GM18858 (cell line): ENCODE data around the gene SEPTIN5.

Experiments used
- ATAC-seq: cut with Tn5 transposase; IDR thresholded peaks from one replicate; pipeline ENCODE4 v1.9.1; 2021; ENCODE audit not compliant: unreplicated experiment

SEPTIN5 gene

DNA sequence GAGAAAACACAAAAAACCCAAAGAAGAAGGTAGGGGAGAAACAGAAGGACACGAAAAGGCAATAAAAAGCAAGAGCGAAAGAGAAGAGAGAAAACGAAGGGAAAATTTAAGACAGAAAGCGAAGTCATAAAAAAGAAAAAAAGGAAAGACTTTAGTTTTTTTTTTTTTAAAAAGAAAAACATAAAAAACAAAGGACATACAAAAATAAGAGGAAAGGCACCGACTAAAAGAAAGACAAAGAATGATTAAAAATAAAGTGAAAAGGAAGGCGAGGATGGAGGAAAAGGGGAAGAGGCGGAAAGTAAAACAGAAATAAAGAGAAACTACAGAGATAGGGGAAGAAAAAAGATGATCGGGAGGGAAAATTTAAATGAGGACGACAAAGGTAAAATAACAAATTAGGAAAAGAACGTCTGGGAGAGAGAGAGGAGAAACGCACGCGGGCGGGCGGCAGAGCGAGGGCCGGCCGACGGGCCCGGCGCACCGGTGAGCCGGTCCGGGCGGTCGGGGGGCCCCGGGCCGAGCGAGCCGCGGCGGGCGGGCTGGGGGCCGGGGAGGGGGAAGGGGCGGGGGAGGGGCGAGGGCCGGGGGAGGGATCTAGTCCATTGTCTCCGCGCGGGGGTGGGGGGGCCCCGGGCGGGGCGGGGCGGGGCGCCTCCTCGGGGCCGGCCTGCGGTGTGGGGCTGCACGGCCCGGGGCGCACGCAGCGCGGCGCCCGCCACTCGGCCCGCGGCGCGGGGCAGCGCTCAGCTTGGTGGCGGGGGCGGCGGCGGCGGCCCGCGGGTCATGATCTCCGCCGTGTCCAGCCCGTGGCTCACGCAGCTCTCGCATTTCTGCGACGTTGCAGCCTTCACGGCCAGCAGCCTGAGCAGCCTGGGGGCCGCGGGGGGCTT lies 46.0 kb downstream of the SEPTIN5 start, which contains the start of gene TBX1:
Gene TBX1 (plus strand): TSS at position 721 of the 893 bp plus-strand sequence. CDS start 66 bp downstream, at position 787.
- no peak for ATAC-seq

DNA sequence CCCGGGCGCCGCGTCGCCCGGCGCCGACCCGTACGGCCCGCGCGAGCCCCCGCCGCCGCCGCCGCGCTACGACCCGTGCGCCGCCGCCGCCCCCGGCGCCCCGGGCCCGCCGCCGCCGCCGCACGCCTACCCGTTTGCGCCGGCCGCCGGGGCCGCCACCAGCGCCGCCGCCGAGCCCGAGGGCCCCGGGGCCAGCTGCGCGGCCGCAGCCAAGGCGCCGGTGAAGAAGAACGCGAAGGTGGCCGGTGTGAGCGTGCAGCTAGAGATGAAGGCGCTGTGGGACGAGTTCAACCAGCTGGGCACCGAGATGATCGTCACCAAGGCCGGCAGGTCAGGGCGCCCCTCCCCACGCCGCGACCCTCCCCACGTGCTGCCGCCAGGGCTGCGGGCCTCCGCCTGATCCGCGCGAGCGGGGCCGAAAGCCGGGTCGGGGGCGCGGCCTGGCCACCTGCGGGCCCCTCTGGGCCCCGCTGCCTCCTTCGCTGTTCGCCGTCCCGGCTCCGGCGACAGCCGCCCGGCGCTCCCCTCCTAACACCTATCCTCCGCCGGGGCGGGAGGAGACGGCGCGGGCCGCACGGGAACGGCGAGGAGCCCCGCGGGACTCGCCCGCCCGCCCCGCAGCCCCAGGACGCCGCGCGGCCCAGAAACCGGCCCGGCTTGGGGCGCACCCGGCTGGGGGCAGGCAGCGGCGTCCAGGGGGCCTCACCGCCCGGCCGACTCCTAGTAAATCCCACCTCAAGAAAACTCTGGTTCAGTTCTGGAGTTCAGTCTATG lies 46.8 kb downstream of the SEPTIN5 start:
- ATAC-seq = no peak

DNA sequence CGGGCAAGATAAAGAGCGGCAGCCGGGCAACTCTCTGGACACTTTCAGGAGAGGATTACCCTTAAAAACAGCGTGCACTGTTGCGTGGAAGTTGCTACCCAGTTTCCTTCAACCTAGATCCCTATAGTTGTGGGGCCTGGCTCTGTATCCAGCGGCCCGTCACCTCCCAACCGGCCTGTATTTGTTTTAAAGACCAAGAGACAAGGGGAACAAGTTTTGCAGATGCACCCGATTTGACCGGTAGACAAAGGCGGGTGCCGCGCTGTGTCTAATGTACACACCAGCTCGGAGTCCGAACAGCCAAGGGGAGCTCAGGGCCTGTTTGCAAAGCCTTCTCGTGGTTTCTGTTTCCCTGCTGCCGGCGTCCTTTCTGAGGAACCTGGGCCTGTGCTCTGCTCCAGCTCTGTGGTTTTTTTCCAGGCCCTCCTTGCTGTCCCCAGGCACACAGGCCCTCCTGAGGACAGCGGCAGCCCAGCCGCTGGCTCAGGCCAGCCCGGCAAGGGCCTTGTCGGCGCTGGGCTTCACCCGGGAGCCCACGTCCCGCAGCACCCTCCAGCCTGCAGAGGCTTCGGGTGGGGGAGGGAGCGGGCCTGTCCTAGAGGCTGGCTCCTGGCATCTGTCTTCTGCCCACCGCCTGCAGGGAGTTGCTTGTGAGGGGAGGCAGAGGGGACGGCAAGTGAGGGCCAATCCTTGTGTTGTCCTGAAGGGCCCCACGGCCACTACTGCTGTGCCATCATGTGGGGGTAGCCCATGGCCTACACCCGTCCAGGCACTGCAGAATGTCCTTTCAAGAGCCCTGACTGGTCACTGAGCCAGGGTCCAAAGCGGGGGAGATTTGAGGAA lies 47.6 kb downstream of the SEPTIN5 start:
- ATAC-seq = no peak

DNA sequence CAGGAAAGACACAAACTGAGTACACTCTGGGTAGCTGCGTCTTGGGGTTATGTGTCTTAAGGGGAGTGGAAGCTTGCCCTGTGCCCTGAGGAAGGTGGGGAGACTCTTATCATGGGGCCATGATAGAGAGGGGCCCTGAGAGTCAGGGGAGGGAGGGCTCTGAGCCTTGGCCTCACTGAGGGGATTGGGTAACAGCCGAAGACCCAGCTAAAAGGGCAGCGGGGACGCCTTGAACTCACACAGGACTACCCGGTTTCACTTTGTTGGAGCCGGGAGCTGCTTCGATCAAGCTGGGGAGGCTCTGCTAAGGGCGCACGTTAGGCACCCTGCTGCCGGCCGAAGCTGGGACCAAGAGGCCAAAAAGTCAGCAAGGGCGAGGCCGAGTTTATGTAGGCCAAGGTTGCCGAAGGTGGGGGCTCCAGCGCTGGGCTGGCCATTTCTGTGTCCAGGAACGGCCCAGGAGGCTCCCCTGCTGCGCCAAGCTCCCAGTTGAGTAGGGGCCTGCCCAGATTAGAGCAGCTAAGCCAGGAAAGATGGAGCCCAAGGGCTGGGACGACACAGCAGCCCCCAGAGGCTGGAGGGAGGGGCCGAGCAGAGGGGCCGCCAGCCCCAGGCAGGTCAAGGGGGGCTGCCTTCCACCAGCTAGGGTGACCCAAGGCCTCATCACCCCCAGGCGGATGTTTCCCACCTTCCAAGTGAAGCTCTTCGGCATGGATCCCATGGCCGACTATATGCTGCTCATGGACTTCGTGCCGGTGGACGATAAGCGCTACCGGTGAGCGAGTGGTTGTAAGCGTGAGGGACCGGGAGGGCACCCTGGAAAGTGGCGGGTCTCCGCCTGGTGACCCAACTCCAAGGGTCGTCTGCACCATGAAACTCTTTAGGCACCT lies 48.5 kb downstream of the SEPTIN5 start:
- no peak for ATAC-seq

DNA sequence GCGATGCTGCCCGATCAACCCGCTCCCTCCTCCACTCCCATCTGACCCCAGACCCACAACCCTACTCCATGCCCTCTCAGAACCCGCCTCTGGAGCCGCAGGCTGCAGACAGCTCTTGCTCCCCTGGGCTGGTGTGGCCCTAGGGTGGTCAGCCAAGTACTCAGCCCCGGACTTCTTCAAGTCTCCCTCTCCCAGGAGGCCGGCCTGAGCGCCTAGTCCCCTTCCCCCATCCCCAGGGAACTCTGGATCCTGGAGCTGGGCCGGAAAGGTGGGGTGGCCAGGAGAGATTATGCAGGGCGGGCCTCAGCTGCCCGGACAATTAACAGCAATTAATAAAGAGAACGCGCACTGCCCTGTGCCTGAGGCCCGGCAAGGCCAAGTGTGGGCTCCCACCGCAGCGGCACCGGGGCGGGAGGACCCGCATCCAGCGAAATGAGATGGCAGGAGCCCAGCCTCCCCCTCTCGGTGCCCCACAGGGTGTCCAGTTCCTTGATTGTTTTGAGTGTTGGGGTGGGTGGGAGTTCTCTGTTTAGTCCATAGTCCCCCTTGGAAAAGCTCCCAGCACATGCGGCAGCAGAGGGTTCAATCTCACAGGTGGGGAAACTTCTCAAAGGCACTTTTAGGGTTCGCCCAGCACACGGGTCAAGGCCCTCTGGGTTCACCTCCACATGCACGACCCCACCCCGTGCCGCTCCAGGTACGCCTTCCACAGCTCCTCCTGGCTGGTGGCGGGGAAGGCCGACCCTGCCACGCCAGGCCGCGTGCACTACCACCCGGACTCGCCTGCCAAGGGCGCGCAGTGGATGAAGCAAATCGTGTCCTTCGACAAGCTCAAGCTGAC lies 49.4 kb downstream of the SEPTIN5 start:
- ATAC-seq = no peak

DNA sequence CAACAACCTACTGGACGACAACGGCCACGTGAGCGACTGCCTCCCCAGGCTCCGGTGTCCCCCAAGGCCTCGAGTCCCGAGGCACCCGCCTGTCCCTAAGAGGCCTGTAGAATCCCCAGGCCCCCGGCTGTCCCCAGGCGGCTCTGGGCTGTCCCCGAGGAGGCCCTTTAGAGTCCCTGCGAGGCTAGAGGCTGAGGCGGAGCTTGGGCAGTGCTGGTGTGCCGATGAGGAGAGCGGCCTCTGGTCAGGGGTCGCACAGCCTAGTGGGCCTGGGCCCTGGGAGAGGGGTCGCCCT lies 49.9 kb downstream of the SEPTIN5 start:
- no peak for ATAC-seq

DNA sequence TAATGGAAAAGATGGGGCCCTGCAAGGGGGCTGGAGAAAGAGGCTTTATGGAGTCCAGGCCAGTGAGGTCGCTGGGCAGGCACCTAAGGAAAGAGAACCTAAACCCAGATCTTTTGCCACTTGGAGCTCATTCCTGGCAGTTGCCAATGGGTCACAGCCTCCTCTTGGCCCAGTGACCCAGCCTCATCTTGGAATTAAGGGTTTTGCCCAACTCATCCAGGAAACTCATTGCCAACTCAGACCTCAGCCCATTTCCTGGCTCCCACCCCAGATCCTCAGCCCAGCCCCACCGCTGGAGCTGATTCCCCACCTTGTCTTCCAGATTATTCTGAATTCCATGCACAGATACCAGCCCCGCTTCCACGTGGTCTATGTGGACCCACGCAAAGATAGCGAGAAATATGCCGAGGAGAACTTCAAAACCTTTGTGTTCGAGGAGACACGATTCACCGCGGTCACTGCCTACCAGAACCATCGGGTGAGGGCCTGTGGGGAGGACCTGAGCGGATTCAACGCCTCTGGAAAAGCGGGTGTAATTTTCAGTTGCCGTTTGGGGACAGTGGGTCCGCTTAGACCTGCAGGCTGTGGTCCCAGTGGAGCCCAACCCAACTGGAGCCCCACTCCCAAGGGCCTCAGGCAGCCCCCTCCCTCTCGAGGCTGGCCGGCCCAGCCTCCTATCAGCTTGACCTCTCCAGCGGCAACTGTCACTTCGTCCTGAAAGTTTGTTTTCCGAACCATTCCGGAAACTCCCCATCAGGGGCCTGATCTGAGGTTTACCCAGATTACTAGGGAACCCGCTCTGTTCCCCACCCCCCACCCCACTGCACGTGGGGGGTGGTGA lies 50.6 kb downstream of the SEPTIN5 start:
- no peak for ATAC-seq

DNA sequence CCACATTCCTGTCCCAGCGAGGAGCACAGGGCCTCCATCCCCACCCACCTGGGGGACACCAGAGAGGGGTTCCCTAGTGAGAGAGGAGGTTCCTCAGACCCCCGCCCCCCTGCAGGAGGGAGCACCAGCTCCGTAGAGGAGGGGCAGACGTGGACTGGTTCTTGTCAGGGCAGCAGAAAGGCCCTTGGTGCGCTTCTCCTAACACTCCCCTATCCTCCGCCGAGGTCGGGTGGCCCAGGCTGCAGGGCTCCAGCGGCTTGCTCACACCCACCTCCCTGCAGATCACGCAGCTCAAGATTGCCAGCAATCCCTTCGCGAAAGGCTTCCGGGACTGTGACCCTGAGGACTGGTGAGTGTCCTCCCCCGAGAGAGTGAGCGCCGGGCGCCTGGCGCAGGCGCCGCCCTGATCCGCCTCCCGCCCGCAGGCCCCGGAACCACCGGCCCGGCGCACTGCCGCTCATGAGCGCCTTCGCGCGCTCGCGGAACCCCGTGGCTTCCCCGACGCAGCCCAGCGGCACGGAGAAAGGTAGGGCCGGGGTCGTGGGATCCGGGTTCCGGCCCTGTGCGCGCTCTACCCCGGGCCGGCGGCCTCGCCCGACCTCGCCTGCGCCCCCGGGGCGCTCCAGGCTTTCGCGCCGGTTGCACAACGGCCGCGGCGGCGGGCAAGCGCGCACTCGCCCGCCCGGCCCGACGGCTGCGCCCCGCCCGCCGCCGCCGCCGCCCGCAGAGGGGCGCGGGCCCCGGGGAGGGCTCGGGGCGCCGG lies 51.4 kb downstream of the SEPTIN5 start:
- ATAC-seq = no peak

DNA sequence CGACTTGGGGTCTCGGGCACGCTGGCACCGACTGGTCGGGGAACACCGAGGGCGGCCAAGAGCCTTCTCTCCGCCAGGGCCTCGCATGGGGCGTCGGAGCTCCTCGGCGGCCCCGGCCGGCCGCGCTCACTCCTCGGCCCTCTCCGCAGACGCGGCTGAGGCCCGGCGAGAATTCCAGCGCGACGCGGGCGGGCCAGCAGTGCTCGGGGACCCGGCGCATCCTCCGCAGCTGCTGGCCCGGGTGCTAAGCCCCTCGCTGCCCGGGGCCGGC lies 51.9 kb downstream of the SEPTIN5 start:
- ATAC-seq = no peak

DNA sequence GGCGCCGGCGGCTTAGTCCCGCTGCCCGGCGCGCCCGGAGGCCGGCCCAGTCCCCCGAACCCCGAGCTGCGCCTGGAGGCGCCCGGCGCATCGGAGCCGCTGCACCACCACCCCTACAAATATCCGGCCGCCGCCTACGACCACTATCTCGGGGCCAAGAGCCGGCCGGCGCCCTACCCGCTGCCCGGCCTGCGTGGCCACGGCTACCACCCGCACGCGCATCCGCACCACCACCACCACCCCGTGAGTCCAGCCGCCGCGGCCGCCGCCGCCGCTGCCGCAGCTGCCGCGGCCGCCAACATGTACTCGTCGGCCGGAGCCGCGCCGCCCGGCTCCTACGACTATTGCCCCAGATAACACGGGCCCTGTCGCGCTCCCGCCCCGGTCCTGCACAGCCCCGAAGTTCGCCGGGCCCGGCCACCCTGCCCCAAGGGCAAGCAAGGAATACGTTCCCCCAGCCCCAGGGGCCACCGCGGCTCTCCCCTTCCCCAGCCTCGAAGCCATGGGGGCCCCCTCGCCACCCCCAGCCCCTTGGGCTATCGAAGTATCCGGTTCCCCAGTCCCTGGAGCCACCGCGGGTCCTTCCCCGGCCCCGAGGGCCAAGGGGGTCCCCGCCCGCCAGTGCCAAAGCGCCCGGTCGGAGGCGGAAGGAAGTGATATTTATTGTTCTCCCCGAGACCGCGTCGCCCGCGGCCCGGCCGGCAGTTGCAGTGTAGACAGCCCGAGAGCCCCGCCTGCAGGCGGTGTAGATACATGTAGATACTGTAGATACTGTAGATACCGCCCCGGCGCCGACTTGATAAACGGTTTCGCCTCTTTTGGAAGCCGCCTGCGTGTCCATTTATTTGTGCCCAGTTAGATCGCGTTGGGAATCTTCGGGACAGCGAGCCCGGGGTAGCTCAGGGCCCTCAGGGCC lies 52.5 kb downstream of the SEPTIN5 start:
- ATAC-seq = no peak

DNA sequence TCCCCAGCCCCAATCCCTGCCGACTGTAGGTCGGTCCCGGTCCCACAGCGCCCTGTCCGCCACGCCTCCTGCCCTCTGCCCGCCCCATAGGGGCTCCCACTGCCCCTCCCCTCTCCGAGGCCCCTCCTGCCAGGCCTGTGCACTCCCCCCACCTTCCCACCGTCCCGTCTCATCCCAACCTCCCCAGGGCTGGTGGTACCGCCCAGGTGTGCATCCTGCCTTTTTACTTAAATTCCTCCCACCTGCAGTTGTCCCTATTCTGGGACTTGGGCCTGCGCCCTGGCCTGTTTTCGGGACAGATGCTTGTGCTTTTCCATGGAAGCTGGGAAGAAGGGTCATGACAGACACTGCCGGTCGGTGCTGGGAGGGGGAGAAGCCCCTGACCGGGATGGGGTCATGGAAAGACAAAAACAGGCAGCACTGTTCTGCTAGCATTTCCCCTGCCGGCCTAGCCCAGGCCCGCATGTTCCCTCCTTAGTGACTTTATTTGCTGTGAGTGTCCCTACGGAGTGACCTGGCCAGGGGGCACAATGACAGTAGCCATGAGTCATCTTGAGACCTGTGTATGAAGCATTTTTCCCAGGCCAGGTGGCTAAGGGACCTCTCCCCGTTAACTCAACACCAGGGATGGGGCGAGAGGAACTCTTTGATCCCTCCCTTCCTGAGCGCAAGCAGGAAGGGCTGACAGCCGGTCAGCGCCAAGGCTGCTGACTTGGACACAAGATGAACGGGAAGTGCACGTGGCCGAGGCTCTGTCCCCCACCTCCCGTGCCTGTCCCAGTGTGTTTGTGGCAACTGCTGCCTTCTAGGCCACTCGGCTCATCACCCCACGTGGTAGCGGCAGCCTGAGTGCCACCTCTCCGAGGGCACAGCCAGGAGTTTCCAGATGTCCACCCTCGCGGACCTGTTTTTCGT lies 53.4 kb downstream of the SEPTIN5 start:
- no peak for ATAC-seq

DNA sequence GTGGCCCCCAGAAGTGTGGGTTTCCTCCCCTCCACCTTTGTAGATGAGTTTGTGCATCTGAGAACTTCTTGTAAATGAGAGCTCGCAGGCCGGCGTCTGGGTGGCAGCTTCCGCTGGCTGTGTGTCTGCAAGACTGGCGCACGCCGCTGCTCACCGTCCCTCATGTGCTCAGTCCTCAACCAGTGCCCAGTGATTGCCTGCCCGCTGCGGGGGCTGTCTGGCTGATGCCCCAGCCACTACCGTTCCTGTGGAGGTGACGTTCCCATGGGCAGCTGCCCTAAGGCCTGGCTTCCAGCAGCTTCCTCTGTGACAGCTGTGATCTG lies 55.1 kb downstream of the SEPTIN5 start:
- no peak for ATAC-seq

DNA sequence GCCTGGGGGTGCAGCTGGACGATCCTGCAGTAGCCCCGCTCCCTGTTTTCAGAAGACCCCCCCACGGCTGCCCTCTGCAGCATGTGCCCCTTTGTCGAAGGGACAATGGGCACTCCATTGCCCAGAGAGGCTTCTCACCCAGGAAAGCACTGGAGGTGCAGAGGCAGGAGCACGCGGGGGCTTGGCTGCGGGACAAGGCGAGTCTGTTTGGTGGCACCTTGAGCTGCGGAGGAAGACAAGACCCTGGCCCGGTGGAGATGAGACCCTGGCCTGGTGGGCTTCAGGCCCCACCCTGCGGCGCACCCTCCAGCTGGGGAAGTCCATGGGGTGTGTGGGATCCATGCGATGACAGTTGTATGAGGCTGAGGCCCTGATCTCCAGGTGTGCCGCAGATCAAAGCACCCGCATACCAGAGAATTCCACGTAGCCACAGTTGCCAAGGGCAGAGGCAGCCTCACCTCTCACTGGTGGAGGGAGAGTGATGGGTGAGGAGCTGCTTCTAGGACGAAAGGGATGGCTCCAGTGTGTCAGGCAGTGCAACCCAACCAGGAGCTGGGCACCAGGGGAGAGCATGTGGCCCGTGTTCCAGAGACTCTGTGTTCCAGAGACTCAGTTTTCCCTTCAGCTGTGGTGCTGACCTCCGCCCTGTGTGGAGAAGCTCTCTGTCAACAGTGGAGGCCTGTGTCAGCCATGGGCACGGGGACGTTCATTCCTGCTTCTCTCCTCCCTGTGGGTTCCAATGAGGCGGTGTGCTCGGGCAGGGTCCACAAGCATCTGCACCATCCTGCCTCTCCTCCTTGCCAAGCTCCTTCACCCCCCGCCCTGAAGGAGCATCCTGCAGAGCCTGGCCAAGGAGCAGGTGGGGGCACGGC lies 56.3 kb downstream of the SEPTIN5 start:
- no peak for ATAC-seq

DNA sequence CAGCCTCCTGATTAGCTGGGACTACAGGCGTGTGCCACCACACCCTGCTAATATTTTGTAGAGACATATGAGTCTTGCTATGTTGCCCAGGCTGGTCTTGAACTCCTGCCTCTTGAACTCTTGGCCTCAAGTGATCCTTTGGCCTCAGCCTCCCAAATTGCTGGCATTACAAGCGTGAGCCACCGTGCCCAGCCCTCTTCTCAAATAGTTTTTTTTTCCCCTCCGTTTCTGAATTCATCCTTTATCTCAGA lies 58.0 kb downstream of the SEPTIN5 start:
- ATAC-seq = no peak
